ENCODE data around the gene APOBR. TPM values are rescaled to one million over a fixed set of nuclear protein-coding genes. Genes with fewer than 3 reads are reported as not detected.

APOBR gene
- total RNA-seq, 5 donors from 2014 or later (not counting 1 experiment from before 2014, with no cell fraction given) = 6.4 to 16.9 (median 10.3) TPM

DNA sequence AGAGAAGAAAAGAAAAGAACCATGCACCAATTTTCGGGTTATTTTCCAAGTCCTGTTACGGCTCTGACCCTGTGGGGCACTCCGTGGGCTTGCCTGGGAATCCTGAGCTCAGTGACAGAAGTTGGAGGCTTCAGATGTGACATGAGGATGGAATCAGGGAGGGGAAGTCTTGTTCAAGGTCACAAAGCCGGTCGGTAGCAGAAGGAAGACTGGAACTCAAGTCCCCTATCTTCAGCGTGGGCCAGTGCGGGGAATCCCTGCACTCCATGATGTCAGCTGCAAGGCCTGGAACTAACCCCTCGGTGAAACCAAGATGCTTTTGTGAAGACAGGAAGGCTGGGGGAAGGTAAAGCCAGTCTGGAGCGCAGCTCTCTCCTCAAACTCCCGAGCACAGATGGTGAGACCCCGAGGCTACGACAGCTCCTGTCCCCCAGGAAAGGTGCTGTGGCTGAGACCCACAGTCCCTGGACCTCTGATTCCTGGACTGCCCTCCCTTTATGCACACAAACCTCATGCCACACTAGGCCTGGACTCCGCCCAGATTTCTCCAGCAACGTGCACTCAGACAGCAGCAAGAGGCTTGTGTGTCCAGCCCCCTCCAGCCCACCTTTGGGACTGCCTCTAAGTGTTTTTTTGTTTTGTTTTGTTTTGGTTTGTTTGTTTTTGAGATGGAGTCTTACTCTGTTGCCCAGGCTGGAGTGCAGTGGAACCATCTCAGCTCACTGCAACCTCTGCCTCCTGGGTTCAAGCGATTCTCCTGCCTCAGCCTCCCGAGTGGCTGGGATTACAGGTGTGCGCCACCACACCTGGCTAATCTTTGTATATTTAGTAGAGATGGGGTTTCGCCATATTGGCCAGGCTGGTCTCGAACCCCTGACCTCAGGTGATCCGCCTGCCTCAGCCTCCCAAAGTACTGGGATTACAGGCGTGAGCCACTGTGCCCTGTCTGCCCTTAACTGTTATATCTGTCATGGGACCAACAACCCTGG is 17.7 kb downstream of the APOBR start:
- Histone ChIP-seq H3K27me3 (replicated peaks in 1 of 2; ENCODE audit: control insufficient read depth in 2 of 2, extremely low read depth in 1 of 2, insufficient read depth in 2 of 2, low read length in 1 of 2) (no peaks in the 10 kb centered on the region), H3K27ac (ENCODE audit: low read length) (no peak overlapping the region), H3K4me3 (ENCODE audit: control insufficient read depth in 1 of 2, extremely low read depth in 1 of 2, low read length in 1 of 2) (no peak overlapping the region), H3K4me1 (ENCODE audit: control insufficient read depth in 1 of 2, extremely low read depth in 1 of 2, insufficient read depth in 2 of 2, low read length in 2 of 2) (peaks cover 4 to 18% of the 10 kb centered on the region in 2 experiments), H3K9me3 (no peaks in the 10 kb centered on the region), H3K36me3 (ENCODE audit: control insufficient read depth in 2 of 2, extremely low read depth in 1 of 2, insufficient read depth in 1 of 2, low read length in 1 of 2) (no peaks in the 10 kb centered on the region)
- ChIA-PET CTCF (no interaction called here), POLR2A (interaction anchor here in 1 of 2 donors (0.5 to 0.6 kb wide), 2 partner anchors 20 to 311 kb away, joined by 6 to 9 read pairs; partner anchors contain the start of genes ATXN2L and CLN3)
- H3K27me3 Mint-ChIP-seq = no peaks in the 10 kb centered on the region
- no peaks in the 10 kb centered on the region for H3K36me3 Mint-ChIP-seq
- no peaks in the 10 kb centered on the region for H3K9me3 Mint-ChIP-seq
- ATAC-seq (replicated peaks in 1 of 4) (no peak), DNase-seq (no peak)
- WGBS (ENCODE audit: insufficient coverage) = 88% methylated on average over 8 of the region's 21 CpGs
- H3K4me3 Mint-ChIP-seq = no peak overlapping the region
- peaks cover 8 to 22% (median 16%) of the 10 kb centered on the region in 3 donors for H3K4me1 Mint-ChIP-seq
- no peak overlapping the region for H3K27ac Mint-ChIP-seq

DNA sequence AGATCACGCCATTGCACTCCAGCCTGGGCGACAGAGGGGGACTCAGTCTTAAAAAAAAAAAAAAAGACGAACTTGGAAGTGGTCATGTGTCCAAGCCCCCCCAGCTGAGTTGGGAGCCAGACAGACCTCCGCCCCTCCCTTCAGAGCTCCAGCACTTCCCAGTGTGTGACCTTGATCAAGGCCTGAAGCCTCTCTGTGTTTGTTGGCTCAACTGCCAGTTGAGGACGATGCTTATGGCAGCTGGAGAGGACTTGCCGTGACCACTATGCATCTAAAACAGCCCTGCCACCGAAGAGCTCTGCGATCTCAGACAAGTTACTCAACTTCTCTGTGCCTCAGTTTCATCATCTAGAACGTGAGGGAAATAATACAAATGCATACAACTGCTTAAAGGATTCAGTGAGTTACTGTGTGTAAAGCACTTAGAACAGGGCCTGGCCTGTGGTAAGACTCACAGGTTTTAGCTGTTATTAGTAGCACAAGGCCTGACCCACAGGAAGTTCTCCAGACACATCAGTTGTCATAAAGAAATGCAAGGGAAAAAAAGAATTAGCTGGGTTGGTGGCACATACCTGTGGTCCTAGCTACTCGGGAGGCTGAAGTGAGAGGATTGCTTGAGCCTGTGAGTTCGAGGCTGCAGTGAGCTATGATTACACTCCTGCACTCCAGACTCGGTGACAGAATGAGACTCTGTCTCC is 19.2 kb downstream of the APOBR start:
- no peaks in the 10 kb centered on the region for H3K36me3 ChIP-seq (ENCODE audit: control insufficient read depth in 2 of 2, extremely low read depth in 1 of 2, insufficient read depth in 1 of 2, low read length in 1 of 2)
- H3K9me3 Mint-ChIP-seq = no peaks in the 10 kb centered on the region
- ATAC-seq (replicated peaks in 1 of 4) = no peak
- ChIA-PET POLR2A (no interaction called here), CTCF (no interaction called here)
- H3K27ac Mint-ChIP-seq = no peak overlapping the region
- no peaks in the 10 kb centered on the region for H3K9me3 ChIP-seq
- peaks cover 0 to 9% (median 4%) of the 10 kb centered on the region in 3 donors for H3K4me1 Mint-ChIP-seq
- no peaks in the 10 kb centered on the region for H3K27me3 Mint-ChIP-seq
- WGBS (ENCODE audit: insufficient coverage) = 91% methylated on average over 11 of the region's 12 CpGs
- no peak overlapping the region for H3K4me3 Mint-ChIP-seq
- H3K4me1 ChIP-seq (ENCODE audit: control insufficient read depth in 1 of 2, extremely low read depth in 1 of 2, insufficient read depth in 2 of 2, low read length in 2 of 2) = peaks cover 0 to 3% of the 10 kb centered on the region in 2 experiments
- no peaks in the 10 kb centered on the region for H3K27me3 ChIP-seq (replicated peaks in 1 of 2; ENCODE audit: control insufficient read depth in 2 of 2, extremely low read depth in 1 of 2, insufficient read depth in 2 of 2, low read length in 1 of 2)
- no peak overlapping the region for H3K4me3 ChIP-seq (ENCODE audit: control insufficient read depth in 1 of 2, extremely low read depth in 1 of 2, low read length in 1 of 2)
- H3K27ac ChIP-seq (ENCODE audit: low read length) = no peak overlapping the region
- H3K36me3 Mint-ChIP-seq = no peaks in the 10 kb centered on the region
- DNase-seq = no peak

- Histone ChIP-seq H3K27me3 (replicated peaks in 1 of 2; ENCODE audit: control insufficient read depth in 2 of 2, extremely low read depth in 1 of 2, insufficient read depth in 2 of 2, low read length in 1 of 2) (no peaks in the 10 kb centered on the region), H3K36me3 (ENCODE audit: control insufficient read depth in 2 of 2, extremely low read depth in 1 of 2, insufficient read depth in 1 of 2, low read length in 1 of 2) (no peaks in the 10 kb centered on the region), H3K27ac (ENCODE audit: low read length) (no peak overlapping the region), H3K4me1 (ENCODE audit: control insufficient read depth in 1 of 2, extremely low read depth in 1 of 2, insufficient read depth in 2 of 2, low read length in 2 of 2) (peaks cover 0 to 2% of the 10 kb centered on the region in 2 experiments), H3K9me3 (no peaks in the 10 kb centered on the region), H3K4me3 (ENCODE audit: control insufficient read depth in 1 of 2, extremely low read depth in 1 of 2, low read length in 1 of 2) (no peak overlapping the region)
- no peak for ATAC-seq (replicated peaks in 1 of 4)
- Mint-ChIP-seq H3K9me3 (no peaks in the 10 kb centered on the region), H3K4me3 (no peak overlapping the region), H3K4me1 (peaks cover 0 to 9% (median 4%) of the 10 kb centered on the region in 3 donors), H3K27me3 (no peaks in the 10 kb centered on the region), H3K36me3 (no peaks in the 10 kb centered on the region), H3K27ac (no peak overlapping the region)
- 91% methylated on average over 6 of the region's 7 CpGs for WGBS (ENCODE audit: insufficient coverage)
- no peak for DNase-seq
- ChIA-PET CTCF (no interaction called here), POLR2A (no interaction called here)
Measured at GRCh38 chr16:28514246-28514645, 19.8 kb downstream of the APOBR start.

DNA sequence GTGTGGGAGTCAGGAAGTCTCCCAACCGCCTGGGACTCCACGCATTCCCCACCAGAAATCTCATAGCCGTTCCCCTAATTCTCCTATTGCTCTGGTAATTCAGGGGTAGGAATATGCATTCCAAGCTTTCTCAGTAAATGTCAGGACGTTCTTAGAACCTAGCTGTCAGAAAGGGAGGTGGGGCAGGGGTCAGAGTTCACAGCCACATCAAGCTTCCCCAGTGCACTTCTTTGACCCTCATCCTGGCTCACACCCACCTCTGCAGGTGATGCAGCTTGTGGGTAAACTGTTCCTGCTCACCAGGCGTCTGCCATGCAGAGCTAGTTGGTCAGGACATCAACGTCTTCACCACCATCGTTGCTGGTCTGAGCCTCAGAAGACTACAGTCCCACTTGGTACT is 26.2 kb downstream of the APOBR start:
- Histone ChIP-seq H3K9me3 (no peaks in the 10 kb centered on the region), H3K27me3 (replicated peaks in 1 of 2; ENCODE audit: control insufficient read depth in 2 of 2, extremely low read depth in 1 of 2, insufficient read depth in 2 of 2, low read length in 1 of 2) (no peaks in the 10 kb centered on the region), H3K4me1 (ENCODE audit: control insufficient read depth in 1 of 2, extremely low read depth in 1 of 2, insufficient read depth in 2 of 2, low read length in 2 of 2) (no peaks in the 10 kb centered on the region), H3K36me3 (ENCODE audit: control insufficient read depth in 2 of 2, extremely low read depth in 1 of 2, insufficient read depth in 1 of 2, low read length in 1 of 2) (no peaks in the 10 kb centered on the region), H3K27ac (ENCODE audit: low read length) (no peak overlapping the region), H3K4me3 (ENCODE audit: control insufficient read depth in 1 of 2, extremely low read depth in 1 of 2, low read length in 1 of 2) (no peak overlapping the region)
- no peak overlapping the region for H3K27ac Mint-ChIP-seq
- POLR2A ChIA-PET = no interaction called here
- no peak overlapping the region for H3K4me3 Mint-ChIP-seq
- WGBS (ENCODE audit: insufficient coverage) = 70% methylated on average over 3 of the region's 7 CpGs
- DNase-seq (no peak), ATAC-seq (replicated peaks in 1 of 4) (no peak)
- H3K4me1 Mint-ChIP-seq = peaks cover 4 to 8% (median 4%) of the 10 kb centered on the region in 3 donors
- no peaks in the 10 kb centered on the region for H3K9me3 Mint-ChIP-seq
- H3K27me3 Mint-ChIP-seq = no peaks in the 10 kb centered on the region
- no peaks in the 10 kb centered on the region for H3K36me3 Mint-ChIP-seq
- CTCF ChIA-PET = interaction anchor here in 1 of 2 donors (0.5 kb wide), 1 partner anchor 28 kb away, joined by 3 read pairs; no protein-coding TSS in a partner anchor

DNA sequence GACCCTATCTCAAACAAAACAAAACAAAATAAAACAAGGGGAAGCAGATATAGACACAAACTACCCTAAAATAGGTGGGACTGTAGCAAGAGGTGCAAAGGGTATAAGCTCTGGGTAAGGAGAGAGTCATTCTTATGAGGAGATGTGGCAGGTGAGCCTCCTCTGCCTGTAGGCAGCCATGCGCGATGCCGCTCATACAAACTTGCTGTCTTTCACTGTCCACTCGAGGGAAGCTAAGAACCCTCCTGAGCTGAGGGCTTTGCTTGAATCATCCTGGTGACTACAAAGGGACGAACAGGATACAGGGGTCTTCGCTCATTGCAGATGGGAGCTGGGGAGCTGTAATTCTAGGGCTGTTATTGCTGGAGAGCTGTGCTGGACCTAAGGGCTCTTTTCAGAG is 27.0 kb downstream of the APOBR start:
- POLR2A ChIA-PET = no interaction called here
- no peak overlapping the region for H3K4me3 ChIP-seq (ENCODE audit: control insufficient read depth in 1 of 2, extremely low read depth in 1 of 2, low read length in 1 of 2)
- H3K4me1 ChIP-seq (ENCODE audit: control insufficient read depth in 1 of 2, extremely low read depth in 1 of 2, insufficient read depth in 2 of 2, low read length in 2 of 2) = no peaks in the 10 kb centered on the region
- H3K27ac ChIP-seq (ENCODE audit: low read length) = no peak overlapping the region
- no peaks in the 10 kb centered on the region for H3K36me3 ChIP-seq (ENCODE audit: control insufficient read depth in 2 of 2, extremely low read depth in 1 of 2, insufficient read depth in 1 of 2, low read length in 1 of 2)
- no peaks in the 10 kb centered on the region for H3K9me3 ChIP-seq
- no peak for DNase-seq
- peaks cover 4 to 8% (median 4%) of the 10 kb centered on the region in 3 donors for H3K4me1 Mint-ChIP-seq
- H3K27ac Mint-ChIP-seq = no peak overlapping the region
- WGBS (ENCODE audit: insufficient coverage) = 98% methylated on average over 5 of the region's 6 CpGs
- CTCF ChIA-PET = interaction anchor here in 1 of 2 donors (0.5 kb wide), 1 partner anchor 29 kb away, joined by 3 read pairs; no protein-coding TSS in a partner anchor
- no peaks in the 10 kb centered on the region for H3K36me3 Mint-ChIP-seq
- no peaks in the 10 kb centered on the region for H3K9me3 Mint-ChIP-seq
- H3K27me3 ChIP-seq (replicated peaks in 1 of 2; ENCODE audit: control insufficient read depth in 2 of 2, extremely low read depth in 1 of 2, insufficient read depth in 2 of 2, low read length in 1 of 2) = no peaks in the 10 kb centered on the region
- no peaks in the 10 kb centered on the region for H3K27me3 Mint-ChIP-seq
- no peak overlapping the region for H3K4me3 Mint-ChIP-seq
- ATAC-seq (replicated peaks in 1 of 4) = no peak

DNA sequence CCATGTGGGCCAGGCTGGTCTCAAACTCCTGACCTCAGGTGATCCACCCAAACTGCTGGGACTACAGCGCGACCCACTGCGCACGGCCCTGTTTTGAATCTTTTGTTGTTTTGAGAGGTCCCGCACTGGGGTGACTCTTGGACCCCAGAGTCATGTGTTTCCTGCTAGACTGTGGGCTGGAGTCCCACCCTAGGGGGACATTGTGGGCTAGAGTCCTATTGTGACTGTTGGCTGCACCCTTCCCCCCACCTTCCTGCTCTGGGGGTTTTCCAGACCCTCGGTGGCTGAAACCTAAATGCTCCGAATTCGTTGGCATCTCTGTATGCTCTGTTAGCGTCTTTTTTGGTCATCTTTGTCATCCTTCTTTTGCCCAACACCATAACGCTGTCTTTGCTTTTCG is 28.3 kb downstream of the APOBR start:
- no peak overlapping the region for H3K4me3 ChIP-seq (ENCODE audit: control insufficient read depth in 1 of 2, extremely low read depth in 1 of 2, low read length in 1 of 2)
- no peak overlapping the region for H3K4me3 Mint-ChIP-seq
- H3K9me3 Mint-ChIP-seq = no peaks in the 10 kb centered on the region
- H3K27ac ChIP-seq (ENCODE audit: low read length) = no peak overlapping the region
- H3K27me3 Mint-ChIP-seq = no peaks in the 10 kb centered on the region
- H3K27ac Mint-ChIP-seq = no peak overlapping the region
- no peaks in the 10 kb centered on the region for H3K27me3 ChIP-seq (replicated peaks in 1 of 2; ENCODE audit: control insufficient read depth in 2 of 2, extremely low read depth in 1 of 2, insufficient read depth in 2 of 2, low read length in 1 of 2)
- 66% methylated on average over 9 of the region's 11 CpGs for WGBS (ENCODE audit: insufficient coverage)
- no peaks in the 10 kb centered on the region for H3K4me1 ChIP-seq (ENCODE audit: control insufficient read depth in 1 of 2, extremely low read depth in 1 of 2, insufficient read depth in 2 of 2, low read length in 2 of 2)
- no peaks in the 10 kb centered on the region for H3K9me3 ChIP-seq
- ATAC-seq (replicated peaks in 1 of 4) (no peak), DNase-seq (no peak)
- peaks cover 4 to 8% (median 4%) of the 10 kb centered on the region in 3 donors for H3K4me1 Mint-ChIP-seq
- H3K36me3 Mint-ChIP-seq = no peaks in the 10 kb centered on the region
- H3K36me3 ChIP-seq (ENCODE audit: control insufficient read depth in 2 of 2, extremely low read depth in 1 of 2, insufficient read depth in 1 of 2, low read length in 1 of 2) = no peaks in the 10 kb centered on the region
- CTCF ChIA-PET = no interaction called here
- POLR2A ChIA-PET = no interaction called here
